ENCODE results near the gene LGALS1.
A peak's percentile ranks its signal among the peaks of the same experiment; 100 is the strongest.

The LGALS1 gene

DNA sequence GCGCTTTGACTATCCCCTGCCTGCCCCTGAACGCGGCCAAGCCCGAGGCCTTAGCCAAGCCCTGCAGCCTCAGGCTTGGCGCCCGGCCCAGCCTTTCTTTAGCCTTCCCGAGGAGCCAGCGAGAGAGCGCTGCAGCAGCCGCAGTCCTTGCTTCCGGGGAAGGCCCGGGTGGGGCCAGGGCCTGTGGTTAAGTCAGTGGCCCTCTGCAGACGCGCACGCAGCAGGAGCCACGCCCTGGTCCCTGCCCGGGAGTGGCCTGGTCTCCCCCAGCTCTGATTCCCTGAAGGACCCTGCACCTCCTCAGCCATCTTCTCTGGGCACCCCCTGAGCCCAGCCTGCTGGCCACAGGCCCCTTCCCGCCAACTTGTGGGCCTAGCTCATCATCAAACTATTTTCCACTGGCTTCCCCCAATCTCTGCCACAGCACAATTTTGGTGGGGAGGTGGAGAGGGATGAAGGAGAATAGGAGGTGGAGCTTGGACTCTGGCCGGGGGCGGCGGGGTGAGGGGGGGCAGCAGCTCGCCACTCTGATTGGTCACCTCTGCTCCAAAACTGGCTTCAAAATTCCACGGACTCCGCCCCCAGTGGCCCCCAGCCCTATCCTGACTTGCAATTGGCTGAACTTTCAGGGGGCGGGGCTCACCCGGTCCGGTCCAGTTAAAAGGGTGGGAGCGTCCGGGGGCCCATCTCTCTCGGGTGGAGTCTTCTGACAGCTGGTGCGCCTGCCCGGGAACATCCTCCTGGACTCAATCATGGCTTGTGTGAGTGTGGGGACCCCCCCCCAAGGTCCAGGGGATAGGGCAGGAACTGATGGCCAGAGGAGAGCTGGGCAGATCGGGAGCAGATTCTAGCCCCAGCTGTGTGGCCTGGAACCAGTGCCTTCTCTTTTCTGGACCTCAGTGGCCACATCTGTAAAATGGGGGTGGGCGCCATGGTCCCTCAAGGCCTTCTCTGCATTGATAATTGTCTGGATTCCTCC is at the start of gene LGALS1:
Gene LGALS1, plus strand, starts transcription at position 686 of the 979 bp plus-strand sequence. Its CDS starts 67 bp downstream, at position 753.
- DNase-seq (ENCODE audit: low spot score) = peak; percentile 96

DNA sequence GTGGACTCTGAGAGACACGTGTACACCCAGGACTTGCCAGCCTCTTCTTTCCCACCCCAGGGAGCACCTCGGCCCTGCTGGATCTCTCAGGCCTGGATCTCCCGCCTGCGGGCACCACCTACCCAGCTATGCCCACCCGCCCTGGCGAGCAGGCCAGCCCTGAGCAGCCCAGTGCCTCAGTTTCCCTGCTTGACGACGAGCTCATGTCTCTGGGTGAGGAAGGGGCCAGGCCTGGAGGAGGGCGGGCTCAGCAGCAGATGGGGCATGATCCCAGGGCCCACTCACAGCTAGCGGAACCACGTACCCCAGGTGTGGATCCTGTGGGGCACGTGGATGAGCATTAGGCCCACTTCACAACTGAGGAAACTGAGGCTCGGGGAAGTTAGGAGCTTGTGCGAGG is 49.7 kb upstream of the LGALS1 start:
- DNase-seq (ENCODE audit: low spot score) = no peak

DNA sequence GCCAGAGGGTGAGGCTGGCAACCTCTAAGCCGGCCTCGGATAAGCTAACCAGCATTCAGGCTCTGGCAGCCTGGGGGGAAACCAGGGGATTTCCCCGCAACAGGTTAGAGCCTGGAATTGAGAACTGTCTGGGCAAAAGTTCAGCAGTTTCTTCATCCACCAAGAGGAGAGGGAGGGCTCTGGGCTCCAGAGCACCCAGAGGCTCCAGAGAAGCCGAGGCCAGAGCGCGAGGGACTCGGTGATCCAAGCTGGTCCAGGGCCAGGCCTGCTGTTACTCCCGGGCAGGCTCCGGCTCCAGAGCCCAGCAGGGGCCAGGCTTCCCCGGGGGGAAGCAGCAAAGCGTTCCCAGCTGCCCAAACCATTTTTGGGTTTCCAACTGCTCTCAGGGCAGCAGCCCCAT is 49.3 kb upstream of the LGALS1 start:
- no peak for DNase-seq (ENCODE audit: low spot score)

DNA sequence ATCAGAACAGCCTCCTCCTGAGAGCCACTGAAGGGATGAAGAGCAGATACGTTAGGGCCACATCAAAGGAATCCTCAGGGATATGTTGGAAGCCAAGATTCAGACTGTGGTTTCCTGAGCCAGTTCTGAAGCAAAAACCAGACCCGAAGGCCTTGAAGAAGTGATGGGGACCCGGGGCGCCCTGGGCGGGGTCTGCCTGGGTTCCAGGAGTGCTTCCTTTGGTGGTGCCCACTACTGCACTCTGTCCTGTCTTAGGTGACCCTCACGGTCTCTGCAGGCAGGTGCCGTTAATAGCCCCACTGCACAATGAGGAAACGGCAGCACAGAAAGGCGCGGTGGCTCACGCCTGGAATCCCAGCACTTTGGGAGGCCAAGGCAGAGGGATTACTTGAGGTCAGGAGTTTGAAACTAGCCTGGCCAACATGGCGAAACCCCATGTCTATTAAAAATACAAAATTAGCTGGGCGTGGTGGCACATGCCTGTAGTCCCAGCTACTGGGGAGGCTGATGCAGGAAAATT is 48.8 kb upstream of the LGALS1 start:
- no peak for DNase-seq (ENCODE audit: low spot score)

DNA sequence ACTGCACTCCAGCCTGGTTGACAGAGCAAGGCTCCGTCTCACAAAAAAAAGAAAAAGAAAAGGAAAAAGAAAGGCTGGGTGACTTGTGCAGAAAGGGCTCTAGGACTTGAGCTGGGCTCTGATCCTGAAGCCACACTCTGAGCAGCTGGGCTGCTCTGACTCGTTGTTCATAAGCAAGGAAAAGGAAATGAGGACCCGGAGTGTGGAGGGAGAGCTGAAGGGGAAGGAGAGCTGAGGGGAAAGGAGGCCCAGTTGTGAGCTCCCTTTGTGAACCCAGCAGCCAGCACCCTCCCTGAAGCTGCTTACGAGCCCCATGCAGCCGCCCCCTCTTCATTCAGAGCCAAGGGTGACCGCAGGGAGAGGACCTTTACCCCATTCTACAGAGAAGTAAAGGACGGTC is 48.3 kb upstream of the LGALS1 start:
- DNase-seq (ENCODE audit: low spot score) = no peak

DNA sequence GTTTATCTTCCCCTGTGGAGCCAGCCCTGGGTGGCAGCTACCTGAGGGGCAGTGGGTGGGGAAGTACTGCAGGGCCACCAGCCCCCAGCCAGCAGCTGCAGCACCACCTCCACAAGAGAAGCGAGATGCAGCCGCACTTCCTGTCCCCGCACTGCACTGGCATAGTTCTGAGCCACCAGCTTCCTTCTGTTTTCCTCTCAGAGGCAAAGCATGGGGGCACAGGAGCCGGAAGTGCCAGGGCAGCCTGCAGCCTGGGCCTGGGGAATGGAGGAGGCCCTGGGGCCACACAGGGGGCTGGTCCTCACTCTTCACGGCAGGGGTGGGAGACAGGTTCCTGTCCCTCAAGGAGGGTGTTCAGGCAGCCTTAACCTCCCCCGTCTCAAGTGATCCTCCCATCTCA is 47.9 kb upstream of the LGALS1 start:
- no peak for DNase-seq (ENCODE audit: low spot score)

DNA sequence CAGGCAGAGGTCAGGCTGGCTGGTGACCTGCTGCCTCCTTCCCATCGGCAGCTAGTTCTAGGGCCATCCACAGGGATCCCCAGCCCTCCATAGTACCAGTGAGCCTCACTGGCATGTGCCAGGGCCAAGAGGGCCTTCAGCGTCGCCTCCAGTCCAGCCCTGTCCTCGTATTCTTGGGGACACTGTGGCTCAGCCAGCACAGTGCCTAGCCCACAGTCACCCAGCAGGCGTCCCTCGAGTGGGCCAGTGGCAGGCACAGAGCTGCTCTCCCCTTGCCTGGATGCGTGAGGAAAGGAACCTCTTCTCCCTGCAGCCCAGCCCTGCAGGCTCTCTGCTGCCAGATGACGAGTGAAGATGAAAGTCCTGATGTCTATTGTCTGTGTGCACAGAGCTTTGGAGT is 46.6 kb upstream of the LGALS1 start:
- DNase-seq (ENCODE audit: low spot score) = no peak

DNA sequence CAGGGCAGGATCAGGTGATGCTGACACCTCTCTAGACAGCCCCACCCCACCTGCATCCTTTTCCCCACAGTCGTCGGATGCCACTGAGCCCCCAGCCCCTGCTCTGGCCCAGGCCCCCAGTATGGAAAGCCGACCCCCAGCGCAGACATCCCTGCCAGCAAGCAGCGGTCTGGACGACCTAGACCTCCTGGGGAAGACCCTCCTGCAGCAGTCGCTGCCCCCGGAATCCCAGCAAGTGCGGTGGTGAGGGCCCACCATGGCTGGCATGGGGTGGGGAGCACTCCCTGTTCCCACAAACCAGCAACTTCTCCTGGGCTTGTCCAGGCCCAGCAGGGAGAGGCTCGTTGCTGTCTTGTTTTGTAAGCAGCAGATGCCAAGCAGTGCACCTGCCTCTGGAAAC is 45.5 kb upstream of the LGALS1 start:
- DNase-seq (ENCODE audit: low spot score) = no peak

DNA sequence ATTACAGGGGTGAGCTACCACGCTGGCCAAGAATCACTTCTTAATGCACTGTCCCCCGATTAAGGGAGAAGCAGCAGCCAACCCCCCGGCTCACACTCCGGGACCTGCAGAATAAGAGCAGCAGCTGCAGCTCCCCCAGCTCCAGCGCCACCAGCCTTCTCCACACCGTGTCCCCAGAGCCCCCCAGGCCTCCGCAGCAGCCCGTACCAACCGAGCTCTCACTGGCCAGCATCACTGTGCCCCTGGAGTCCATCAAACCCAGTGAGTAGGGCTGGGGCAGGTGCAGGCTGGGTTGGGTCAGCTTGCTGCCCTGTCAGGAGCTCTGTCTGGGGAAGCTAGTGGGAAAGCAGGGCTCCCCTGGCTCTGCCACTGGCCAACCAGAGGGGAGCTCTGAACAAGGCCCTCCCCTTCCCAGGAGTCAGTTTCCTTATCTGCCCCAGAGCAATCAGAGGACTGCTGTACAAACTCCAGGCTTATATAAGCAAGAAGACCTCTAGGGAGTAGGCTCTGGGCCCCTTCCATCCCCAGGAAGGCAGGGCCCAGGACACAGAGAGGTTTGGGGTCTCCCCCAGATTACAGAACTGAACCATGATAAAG is 44.5 kb upstream of the LGALS1 start:
- no peak for DNase-seq (ENCODE audit: low spot score)

DNA sequence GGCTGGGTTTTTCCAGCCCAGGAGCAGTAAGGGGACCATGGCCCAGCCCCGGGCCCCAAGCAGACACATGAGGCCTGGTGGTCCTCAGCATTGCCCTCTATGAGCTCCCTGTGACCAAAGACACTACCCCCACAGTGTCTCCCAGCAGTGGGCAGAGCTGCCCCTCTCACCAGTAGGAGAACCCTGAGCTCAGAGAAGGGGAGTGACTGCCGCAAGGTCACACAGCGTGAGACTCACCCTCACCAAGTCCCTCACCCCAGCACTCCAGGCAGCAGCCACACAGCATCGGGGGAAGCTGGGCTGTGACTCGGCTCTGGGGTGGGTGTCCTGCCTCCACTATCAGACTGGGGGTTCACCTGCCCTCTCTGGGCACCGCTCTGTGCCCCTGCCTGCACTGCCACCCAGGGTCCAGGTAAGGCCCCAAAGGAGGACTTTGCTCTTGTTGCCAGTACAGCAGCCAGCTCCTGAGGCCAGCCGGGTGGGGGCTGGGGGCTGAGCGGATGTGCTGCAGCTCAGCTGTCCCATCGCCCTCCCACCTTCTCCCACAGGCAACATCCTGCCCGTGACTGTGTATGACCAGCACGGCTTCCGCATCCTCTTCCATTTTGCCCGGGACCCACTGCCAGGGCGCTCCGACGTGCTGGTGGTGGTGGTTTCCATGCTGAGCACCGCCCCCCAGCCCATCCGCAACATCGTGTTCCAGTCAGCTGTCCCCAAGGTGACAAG is 43.8 kb upstream of the LGALS1 start:
- DNase-seq (ENCODE audit: low spot score) = peak; percentile 83

DNA sequence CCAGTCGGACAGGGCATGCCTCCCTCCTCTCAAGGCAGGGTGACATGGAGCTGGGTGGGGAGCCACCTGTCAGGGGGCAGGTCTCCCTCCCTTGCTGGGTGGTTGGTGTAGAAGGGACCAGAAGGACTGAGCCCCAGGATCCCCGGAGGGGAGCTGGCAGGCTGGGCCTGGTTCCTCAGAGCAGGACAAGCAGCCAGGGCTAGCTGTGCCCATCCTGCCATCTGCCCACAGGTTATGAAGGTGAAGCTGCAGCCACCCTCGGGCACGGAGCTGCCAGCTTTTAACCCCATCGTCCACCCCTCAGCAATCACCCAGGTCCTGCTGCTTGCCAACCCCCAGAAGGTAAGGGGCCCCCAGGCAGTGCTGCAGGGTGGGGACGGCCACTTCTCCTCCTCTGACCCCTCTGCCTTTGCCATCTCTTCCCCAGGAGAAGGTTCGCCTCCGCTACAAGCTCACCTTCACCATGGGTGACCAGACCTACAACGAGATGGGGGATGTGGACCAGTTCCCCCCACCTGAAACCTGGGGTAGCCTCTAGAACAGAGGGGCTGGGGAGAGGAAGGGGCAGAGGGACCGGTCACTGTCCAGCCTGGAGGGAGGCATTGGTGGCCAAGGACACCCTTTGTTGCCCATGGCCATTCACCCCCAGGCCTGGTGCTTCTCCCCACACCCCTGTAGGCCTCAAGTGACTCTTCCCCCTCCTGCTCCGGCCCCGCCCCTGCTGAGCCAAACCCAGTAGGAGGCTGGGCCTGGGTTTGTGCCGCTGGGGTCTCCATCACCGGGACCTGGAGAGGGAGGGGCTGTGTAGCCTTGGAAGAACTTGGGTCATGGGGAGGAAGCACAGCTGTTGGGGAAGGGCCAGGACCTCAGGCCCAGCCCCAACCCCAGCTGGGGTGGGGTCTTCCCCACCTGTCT is 43.0 kb upstream of the LGALS1 start:
- DNase-seq (ENCODE audit: low spot score) = no peak

DNA sequence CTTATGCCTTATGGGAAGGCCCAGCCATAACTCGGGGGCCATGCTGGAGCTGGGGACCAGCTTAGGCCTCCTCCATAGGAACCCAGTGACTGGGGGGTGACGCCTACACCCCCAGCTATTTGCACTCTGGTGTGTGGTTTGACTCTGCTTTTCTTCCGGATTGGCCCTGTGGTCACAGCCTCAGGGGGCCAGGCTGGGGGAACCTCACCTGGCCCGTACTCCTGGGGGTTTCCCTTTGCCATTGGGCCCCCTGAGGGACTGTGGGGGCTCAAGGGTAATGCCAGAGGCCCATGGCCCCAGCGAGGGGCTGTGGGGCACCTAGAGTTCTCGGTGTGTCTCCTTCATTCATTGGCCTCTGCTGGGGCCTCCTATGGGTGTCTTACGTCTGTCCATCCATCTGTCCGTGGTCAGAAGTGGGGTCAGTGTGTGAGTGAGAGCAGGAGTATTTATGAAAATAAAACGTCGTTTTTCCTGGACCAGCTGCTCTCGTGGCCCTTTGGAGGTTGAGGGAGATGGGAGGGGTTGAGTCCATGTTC is 42.3 kb upstream of the LGALS1 start:
- no peak for DNase-seq (ENCODE audit: low spot score)

DNA sequence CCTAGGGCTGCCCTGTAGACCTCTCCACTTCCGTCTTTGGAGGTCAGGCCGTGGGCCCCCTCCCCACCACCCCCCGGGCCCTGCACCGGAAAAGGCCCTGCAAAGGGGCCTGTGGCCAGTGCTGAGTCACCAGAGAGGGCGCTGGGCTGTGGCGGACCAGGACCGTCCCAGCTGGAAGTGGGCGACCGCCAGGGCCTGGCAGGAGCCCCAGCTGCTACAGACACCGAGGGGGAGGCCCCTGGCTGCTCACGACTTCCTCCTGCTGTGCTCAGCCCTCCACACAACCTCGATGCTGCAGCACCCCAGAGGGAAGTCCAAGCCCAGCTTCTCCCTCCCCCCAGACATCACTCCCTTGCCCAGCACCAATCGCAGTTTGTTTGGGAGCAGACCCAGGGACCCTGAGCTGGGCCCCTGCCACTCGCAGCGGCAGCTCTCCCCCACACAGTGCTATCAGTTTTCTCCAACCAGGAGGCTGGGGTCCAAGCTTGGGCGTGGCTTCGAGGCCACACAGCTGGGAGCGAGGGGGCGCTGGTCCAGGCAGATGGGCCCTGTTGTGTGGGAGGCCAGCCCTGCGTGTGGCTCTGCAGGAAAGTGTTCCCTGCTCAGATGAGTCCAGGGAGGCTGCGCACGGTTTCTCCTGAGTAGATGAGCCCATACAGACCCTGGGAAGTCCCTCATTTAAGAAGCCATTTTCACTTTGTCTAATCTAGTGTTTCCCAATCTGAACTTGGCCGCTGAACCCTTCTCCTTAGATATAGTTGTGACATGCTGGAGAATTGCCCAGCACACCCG is 41.6 kb upstream of the LGALS1 start:
- DNase-seq (ENCODE audit: low spot score) = peak; percentile 80

DNA sequence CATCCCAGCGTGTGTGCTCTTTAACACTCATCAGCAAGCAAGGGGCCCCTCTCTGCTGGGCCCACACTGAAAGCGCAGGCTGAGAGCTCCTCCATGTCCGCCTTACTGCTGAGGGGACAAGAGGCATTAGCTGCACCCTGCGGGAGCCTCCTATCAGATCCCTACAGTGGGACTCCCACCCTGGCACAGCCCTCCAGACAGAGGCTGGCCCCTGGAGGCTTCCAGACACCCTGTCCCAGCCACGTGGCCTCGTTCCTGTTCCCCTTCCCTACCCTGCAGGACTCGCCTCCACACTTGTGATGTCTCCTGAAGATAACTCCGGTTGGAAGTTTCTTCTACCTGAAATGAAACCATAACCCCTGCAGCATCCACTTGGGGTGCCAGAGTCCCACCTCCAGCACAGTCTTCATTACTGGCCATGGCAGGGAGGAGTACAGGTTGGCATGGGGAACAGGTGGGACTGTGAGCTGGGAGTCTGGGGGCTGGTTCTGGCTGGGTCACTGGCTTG is 41.0 kb upstream of the LGALS1 start:
- no peak for DNase-seq (ENCODE audit: low spot score)

DNA sequence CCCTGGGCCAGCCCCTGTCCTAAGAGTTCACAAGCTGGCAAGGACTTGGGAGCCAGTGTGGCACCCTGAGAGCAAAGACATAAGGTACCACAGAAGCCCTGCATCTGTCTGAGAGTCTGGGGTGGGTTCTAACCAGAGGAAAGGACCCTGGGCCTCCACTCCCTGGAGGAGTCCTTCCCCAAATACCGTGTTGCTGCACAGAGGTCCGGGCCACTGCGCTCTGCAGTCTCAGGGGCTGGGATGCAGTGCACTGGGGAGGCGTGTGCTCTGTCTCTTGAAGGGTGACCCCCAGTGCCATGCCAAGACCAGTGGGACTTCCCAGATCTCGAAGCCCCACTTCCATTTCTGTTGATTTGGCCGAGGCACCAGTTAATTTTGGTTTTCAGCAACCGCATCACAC is 40.3 kb upstream of the LGALS1 start:
- no peak for DNase-seq (ENCODE audit: low spot score)

DNA sequence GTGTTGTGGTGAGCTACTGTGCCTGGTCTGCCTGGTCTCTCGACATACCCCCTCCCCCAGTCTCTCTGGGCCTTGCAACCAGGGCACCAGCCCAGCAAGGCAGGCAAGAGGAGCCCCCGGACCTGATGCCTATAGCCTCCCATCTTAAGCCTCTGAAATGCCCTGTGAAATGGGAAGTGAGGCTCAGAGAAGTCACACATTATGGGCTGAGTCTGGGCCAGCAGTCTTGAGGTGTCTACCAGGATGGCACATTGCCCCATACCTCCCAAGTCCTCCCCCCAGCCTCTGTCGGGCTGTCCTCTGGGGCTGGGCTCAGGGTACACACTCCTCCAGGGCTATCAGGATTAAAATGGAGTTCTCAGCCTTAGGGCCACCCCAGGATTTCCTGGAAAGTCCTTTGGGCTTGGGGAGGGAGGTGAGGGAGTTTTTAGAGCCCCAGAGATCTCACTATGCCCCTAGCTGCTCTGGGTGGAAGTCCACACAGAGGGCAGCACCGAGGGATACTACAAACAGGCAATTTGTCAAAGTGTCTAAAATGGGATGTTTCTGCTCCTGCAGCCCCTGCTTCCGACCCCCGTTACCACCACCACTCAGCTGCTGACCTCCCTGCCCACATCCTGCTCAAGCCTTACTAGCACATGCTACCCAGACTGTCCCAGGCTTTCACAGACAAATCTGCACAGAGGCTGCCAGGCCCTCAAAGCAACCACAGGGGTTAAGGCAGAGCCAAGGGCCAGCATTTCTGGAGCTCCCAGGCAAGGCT is 39.1 kb upstream of the LGALS1 start:
- DNase-seq (ENCODE audit: low spot score) = no peak

DNA sequence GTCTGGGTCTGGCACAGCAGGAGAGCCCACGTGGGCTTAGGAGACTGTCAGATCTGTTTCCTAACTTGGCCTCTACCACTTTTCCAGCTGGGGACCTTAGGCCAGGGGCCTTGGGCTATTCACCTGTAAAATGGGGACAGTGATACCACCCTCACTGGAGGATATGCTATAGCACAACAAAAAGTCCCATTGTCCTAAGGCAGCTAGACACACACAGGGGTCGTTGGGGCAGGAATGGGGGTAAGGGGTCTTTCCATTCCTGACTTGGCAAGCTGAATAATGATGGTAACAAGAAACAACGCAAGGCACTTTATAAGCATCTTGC is 38.5 kb upstream of the LGALS1 start:
- no peak for DNase-seq (ENCODE audit: low spot score)

DNA sequence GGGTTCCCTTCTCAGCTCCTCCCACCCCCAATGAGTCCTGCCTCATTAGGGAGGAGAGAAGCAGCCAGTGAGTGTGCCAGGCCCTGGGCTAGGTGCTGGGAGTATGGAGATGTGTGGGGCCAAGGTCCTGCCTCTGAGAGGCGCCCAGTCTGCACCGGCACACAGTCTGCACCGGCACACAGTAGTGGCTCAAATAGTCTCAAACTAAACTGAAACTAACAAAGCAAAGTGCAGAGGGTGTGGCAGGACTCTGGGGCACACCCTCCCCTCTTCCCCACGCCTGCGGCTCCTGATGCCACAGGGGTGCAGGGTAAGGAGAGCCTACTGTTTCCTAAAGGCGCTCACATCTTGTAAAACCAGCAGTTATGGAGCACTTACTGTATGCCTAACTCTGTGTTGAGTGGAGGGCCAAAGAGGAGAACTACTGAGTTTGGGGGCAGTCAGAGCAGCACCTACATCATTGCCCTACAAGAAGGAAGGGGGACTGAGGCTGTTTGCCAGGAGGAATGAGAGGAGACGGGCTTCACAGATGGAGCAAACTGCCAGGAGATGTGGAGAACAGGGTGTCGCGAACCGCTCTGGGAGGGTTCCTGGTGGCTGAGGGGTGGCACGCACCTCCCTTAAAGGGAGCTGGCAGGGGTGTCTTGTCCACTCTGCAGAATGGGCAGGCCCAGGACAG is 36.9 kb upstream of the LGALS1 start:
- no peak for DNase-seq (ENCODE audit: low spot score)
